ENCODE results near the gene PCDHGB6.
"Not testable (repeated sequence)": the region's sequence is repeated elsewhere in the genome, so short reads cannot be mapped to it uniquely, and the experiment has no call there.

PCDHGB6 gene

GRCh38 chr5:141389153-141390042 lies 18.4 kb upstream of the PCDHGB6 start:
- no peak for DNase-seq

- no peak for DNase-seq
Measured at GRCh38 chr5:141392429-141393198, 15.2 kb upstream of the PCDHGB6 start, which contains the start of gene PCDHGA8. PCDHGA8 (plus strand) TSS chr5:141392633; CDS start chr5:141392814, 181 bp downstream.

GRCh38 chr5:141393267-141393666 lies 14.6 kb upstream of the PCDHGB6 start:
- DNase-seq = no peak

GRCh38 chr5:141394401-141395187 lies 13.2 kb upstream of the PCDHGB6 start:
- not testable (repeated sequence) for DNase-seq

GRCh38 chr5:141397756-141398551 lies 9.9 kb upstream of the PCDHGB6 start, which contains the start of gene PCDHGB5:
PCDHGB5 (plus strand) TSS chr5:141397947; CDS start chr5:141398128, 181 bp downstream.
- peak; percentile 74 for DNase-seq

- no peak for DNase-seq
Measured at GRCh38 chr5:141398608-141399007, 9.2 kb upstream of the PCDHGB6 start.

GRCh38 chr5:141399555-141400258 lies 8.1 kb upstream of the PCDHGB6 start:
- DNase-seq = no peak

- peak; percentile 32 for DNase-seq
Measured at GRCh38 chr5:141402553-141403243, 5.1 kb upstream of the PCDHGB6 start, which contains the start of gene PCDHGA9. PCDHGA9 (plus strand) TSS chr5:141402778; CDS start chr5:141402953, 175 bp downstream.

GRCh38 chr5:141403387-141403786 lies 4.4 kb upstream of the PCDHGB6 start:
- DNase-seq = no peak

- no peak for DNase-seq
Measured at GRCh38 chr5:141409598-141410306, 1.9 kb downstream of the PCDHGB6 start.

GRCh38 chr5:141411575-141411974 lies 3.8 kb downstream of the PCDHGB6 start:
- no peak for DNase-seq

GRCh38 chr5:141412854-141413539 lies 5.2 kb downstream of the PCDHGB6 start, which contains the start of gene PCDHGA10:
PCDHGA10 (plus strand) TSS chr5:141412987; CDS start chr5:141413176, 189 bp downstream.
- DNase-seq = peak; percentile 67

- DNase-seq = peak; percentile 18
Measured at GRCh38 chr5:141413540-141414069, 5.8 kb downstream of the PCDHGB6 start.

- DNase-seq = not testable (repeated sequence)
Measured at GRCh38 chr5:141414548-141415274, 6.9 kb downstream of the PCDHGB6 start.

- DNase-seq = not testable (repeated sequence)
Measured at GRCh38 chr5:141415275-141415618, 7.4 kb downstream of the PCDHGB6 start.

GRCh38 chr5:141417494-141418172 lies 9.8 kb downstream of the PCDHGB6 start, which contains the start of gene PCDHGB7:
PCDHGB7 (plus strand) TSS chr5:141417677; CDS start chr5:141417860, 183 bp downstream.
- peak; percentile 79 for DNase-seq

Measured in EL (cell line).